CD4-positive, alpha-beta T cell treated with Interferon gamma for 1 hour (primary cell): ENCODE data around the gene ZDHHC16.
"Not testable (repeated sequence)": the region's sequence is repeated elsewhere in the genome, so short reads cannot be mapped to it uniquely, and the experiment has no call there.

Experiments used
- DNase-seq: peaks from one replicate; pipeline ENCODE4 v3.0.0-alpha.2; 2020

The ZDHHC16 gene

GRCh38 chr10:97435211-97435610, 10.8 kb upstream of the ZDHHC16 start:
- DNase-seq, result no peak

- DNase-seq, result no peak
Observed at GRCh38 chr10:97442277-97442676, 3.7 kb upstream of the ZDHHC16 start.

GRCh38 chr10:97444212-97444611, 1.8 kb upstream of the ZDHHC16 start:
- no peak for DNase-seq

GRCh38 chr10:97445357-97445721, 636 bp upstream of the ZDHHC16 start:
- no peak for DNase-seq

- no peak for DNase-seq
Observed at GRCh38 chr10:97450828-97451227, 4.9 kb downstream of the ZDHHC16 start.

- no peak for DNase-seq
Observed at GRCh38 chr10:97451605-97452004, 5.6 kb downstream of the ZDHHC16 start.

- DNase-seq, result no peak
Observed at GRCh38 chr10:97452352-97452751, 6.4 kb downstream of the ZDHHC16 start.

- no peak for DNase-seq
Observed at GRCh38 chr10:97454330-97455036, 8.5 kb downstream of the ZDHHC16 start.

GRCh38 chr10:97456034-97456685, 10.2 kb downstream of the ZDHHC16 start:
- DNase-seq, result no peak

GRCh38 chr10:97456686-97457065, 10.7 kb downstream of the ZDHHC16 start:
- DNase-seq, result no peak

- no peak for DNase-seq
Observed at GRCh38 chr10:97459111-97459510, 13.1 kb downstream of the ZDHHC16 start.

GRCh38 chr10:97459933-97460332, 14.0 kb downstream of the ZDHHC16 start:
- no peak for DNase-seq

GRCh38 chr10:97462309-97462708, 16.3 kb downstream of the ZDHHC16 start:
- no peak for DNase-seq

GRCh38 chr10:97463363-97464132, 17.6 kb downstream of the ZDHHC16 start:
- peak; percentile 24 for DNase-seq

GRCh38 chr10:97464226-97464625, 18.3 kb downstream of the ZDHHC16 start:
- no peak for DNase-seq

GRCh38 chr10:97465982-97466381, 20.0 kb downstream of the ZDHHC16 start:
- DNase-seq, result no peak

- DNase-seq, result no peak
Observed at GRCh38 chr10:97466755-97467154, 20.8 kb downstream of the ZDHHC16 start.

- DNase-seq, result no peak
Observed at GRCh38 chr10:97468162-97468561, 22.2 kb downstream of the ZDHHC16 start.

GRCh38 chr10:97468781-97469180, 22.8 kb downstream of the ZDHHC16 start:
- DNase-seq, result not testable (repeated sequence)

- no peak for DNase-seq
Observed at GRCh38 chr10:97474918-97475317, 28.9 kb downstream of the ZDHHC16 start.

GRCh38 chr10:97475936-97476594, 30.1 kb downstream of the ZDHHC16 start:
- DNase-seq, result no peak

GRCh38 chr10:97479410-97479809, 33.4 kb downstream of the ZDHHC16 start:
- not testable (repeated sequence) for DNase-seq

GRCh38 chr10:97479939-97480338, 34.0 kb downstream of the ZDHHC16 start:
- DNase-seq, result no peak
